NK-92 (cell line): ENCODE data around the gene GPC6.
"Not testable (repeated sequence)": the region's sequence is repeated elsewhere in the genome, so short reads cannot be mapped to it uniquely, and the experiment has no call there.

ENCODE experiments used
- DNase-seq: peaks from one replicate; lab custom pipeline; 2025; ENCODE audit not compliant: unreplicated experiment; lab: John Stamatoyannopoulos, UW

GPC6 gene

GRCh38 chr13:93318534-93319254, 92.1 kb downstream of the GPC6 start:
- no peak for DNase-seq

- DNase-seq: no peak
Measured at GRCh38 chr13:93320942-93321341, 94.3 kb downstream of the GPC6 start.

- DNase-seq: not testable (repeated sequence)
Measured at GRCh38 chr13:93323880-93324279, 97.3 kb downstream of the GPC6 start.

GRCh38 chr13:93325303-93326233, 99.0 kb downstream of the GPC6 start:
- no peak for DNase-seq

GRCh38 chr13:93326234-93326811, 99.7 kb downstream of the GPC6 start:
- no peak for DNase-seq

GRCh38 chr13:93328943-93329342, 102.3 kb downstream of the GPC6 start:
- no peak for DNase-seq

GRCh38 chr13:93336728-93337127, 110.1 kb downstream of the GPC6 start:
- no peak for DNase-seq

- DNase-seq: no peak
Measured at GRCh38 chr13:93338030-93338429, 111.4 kb downstream of the GPC6 start.

GRCh38 chr13:93338906-93339305, 112.3 kb downstream of the GPC6 start:
- no peak for DNase-seq

- DNase-seq: no peak
Measured at GRCh38 chr13:93339550-93339949, 112.9 kb downstream of the GPC6 start.

GRCh38 chr13:93341517-93341916, 114.9 kb downstream of the GPC6 start:
- no peak for DNase-seq

- DNase-seq: no peak
Measured at GRCh38 chr13:93343097-93343496, 116.5 kb downstream of the GPC6 start.

GRCh38 chr13:93344048-93344705, 117.6 kb downstream of the GPC6 start:
- no peak for DNase-seq

GRCh38 chr13:93345024-93345423, 118.4 kb downstream of the GPC6 start:
- no peak for DNase-seq

GRCh38 chr13:93345770-93346169, 119.2 kb downstream of the GPC6 start:
- no peak for DNase-seq

- DNase-seq: no peak
Measured at GRCh38 chr13:93352616-93353015, 126.0 kb downstream of the GPC6 start.

- DNase-seq: no peak
Measured at GRCh38 chr13:93355094-93355493, 128.5 kb downstream of the GPC6 start.

GRCh38 chr13:93356469-93356868, 129.9 kb downstream of the GPC6 start:
- no peak for DNase-seq

- no peak for DNase-seq
Measured at GRCh38 chr13:93360021-93360420, 133.4 kb downstream of the GPC6 start.

- DNase-seq: no peak
Measured at GRCh38 chr13:93361703-93362102, 135.1 kb downstream of the GPC6 start.

- DNase-seq: no peak
Measured at GRCh38 chr13:93364166-93364565, 137.6 kb downstream of the GPC6 start.
